ENCODE data around the gene HIRA. TPM values are rescaled to one million over a fixed set of nuclear protein-coding genes. Genes with fewer than 3 reads are reported as not detected.

Gene HIRA
- total and polyA plus RNA-seq, 2 of the 8 experiments (the other 6 are each of a cell fraction or from before 2014, with no cell fraction given): 34.9 to 67.2 TPM

GRCh38 chr22:19467912-19468311 lies 36.4 kb upstream of the HIRA start (continued):
- TF ChIP-seq TAF7 (optimal IDR thresholded peaks at IDR 0.05; ENCODE audit: borderline replicate concordance, low read depth, low read length) (no peak), GTF2F1 (IDR thresholded peaks at IDR 0.05; ENCODE audit: borderline replicate concordance, low read depth, low read length) (no peak), SP2 (IDR thresholded peaks at IDR 0.05; ENCODE audit: low read length) (no peak)
